ENCODE data around the gene HDAC1.

DNA sequence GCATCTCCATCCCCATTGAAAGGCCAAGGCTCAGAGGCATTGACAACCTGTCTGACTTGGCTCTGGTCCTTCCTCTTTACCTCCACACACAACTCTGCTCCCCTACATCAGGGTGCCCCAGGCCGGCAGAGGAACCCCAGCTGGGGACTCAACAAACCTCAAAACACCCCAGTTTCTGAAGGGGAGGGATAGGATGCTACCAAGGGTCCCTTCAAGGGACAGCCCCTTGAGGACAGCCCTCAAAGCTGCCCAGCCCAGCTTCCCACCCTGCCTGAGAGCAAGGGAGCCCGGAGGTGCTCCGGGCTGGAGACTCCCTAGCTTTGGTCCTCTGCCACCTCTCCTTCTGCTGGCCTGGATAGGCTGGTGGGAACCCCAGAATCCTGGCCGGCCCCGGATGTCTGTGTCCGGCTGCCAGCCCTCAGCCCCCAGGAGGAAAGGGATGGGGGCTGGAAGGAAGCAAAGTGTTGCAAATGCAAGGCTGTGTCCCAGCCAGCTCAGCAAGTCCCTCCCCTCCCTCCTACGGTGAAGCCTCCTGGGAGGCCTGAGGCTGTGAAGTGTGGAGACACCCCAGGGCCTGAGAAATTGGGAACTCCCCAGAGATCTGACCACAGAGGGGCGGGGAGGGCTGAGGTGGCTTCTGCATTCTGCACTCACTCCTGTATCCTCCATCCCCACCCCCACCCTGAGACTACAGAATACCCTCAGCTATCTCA, 45.2 kb downstream of the HDAC1 start:
- TF ChIP-seq EZH2 (IDR thresholded peaks at IDR 0.05; ENCODE audit: insufficient read depth, poor library complexity, severe bottlenecking) (no peak), EZH2phosphoT487 (IDR thresholded peaks at IDR 0.05; ENCODE audit: insufficient read depth, low read depth) (no peak)

Data from GM23248 (cell line).